Colonic mucosa (tissue), 4 donors: ENCODE data around the gene AGMAT. TPM values are rescaled to one million over a fixed set of nuclear protein-coding genes. Genes with fewer than 3 reads are reported as not detected.

Source experiments
- DNase-seq: peaks from one replicate; pipeline ENCODE4 v3.0.0-alpha.2; 2020
- H3K27ac ChIP-seq: fragments of 200-600 bp; one replicate; pipeline ENCODE4 v1.8.0; 2021
- H3K27me3 ChIP-seq: fragments of 200-600 bp; one replicate; pipeline ENCODE4 v1.8.0; 2021
- H3K36me3 ChIP-seq: fragments of 200-600 bp; one replicate; pipeline ENCODE4 v1.8.0; 2021
- H3K4me1 ChIP-seq: fragments of 200-600 bp; one replicate; pipeline ENCODE4 v1.8.0; 2021; ENCODE audit warnings: mild to moderate bottlenecking
- H3K4me3 ChIP-seq: fragments of 200-600 bp; one replicate; pipeline ENCODE4 v1.8.0; 2021
- H3K9ac ChIP-seq, 2 donors: one replicate each; pipeline ENCODE4 v1.7.0; 2013; ENCODE audit warnings: control low read depth in 2 of 2, low read depth in 2 of 2, low read length in 2 of 2
- H3K9me3 ChIP-seq: fragments of 200-600 bp; one replicate; pipeline ENCODE4 v1.8.0; 2021
- intact Hi-C: fragments of 100-400 bp; cut with DNase I; formaldehyde crosslinking; loops from one replicate; pipeline ENCODE4 v1.14.1; 2022
- total RNA-seq, 2 donors: library from RNA; stranded (reverse); fragmentation: NEBNext Ultra II Directional in 1 of 2; extraction: Animal tissue kit (Norgen Biotek cat#: 25700) in 1 of 2; gene quantifications; one replicate each; pipeline ENCODE4 v1.2.1, GENCODE V29; 2021
- TF ChIP-seq, protein P1 (sequence below): fragments of 200-600 bp; IDR thresholded peaks from one replicate; pipeline ENCODE4 v1.8.0; 2022; ENCODE audit warnings: antibody characterized with exemption, mild to moderate bottlenecking
- donor health status: healthy.
- donor health status: DM: no; HTN: no; CAD: no.
- donor health status: DM: no; HTN: no; CAD: no.

The AGMAT gene
- total RNA-seq, 2 donors from 2014 or later = 21.6 to 54.2 TPM

DNA sequence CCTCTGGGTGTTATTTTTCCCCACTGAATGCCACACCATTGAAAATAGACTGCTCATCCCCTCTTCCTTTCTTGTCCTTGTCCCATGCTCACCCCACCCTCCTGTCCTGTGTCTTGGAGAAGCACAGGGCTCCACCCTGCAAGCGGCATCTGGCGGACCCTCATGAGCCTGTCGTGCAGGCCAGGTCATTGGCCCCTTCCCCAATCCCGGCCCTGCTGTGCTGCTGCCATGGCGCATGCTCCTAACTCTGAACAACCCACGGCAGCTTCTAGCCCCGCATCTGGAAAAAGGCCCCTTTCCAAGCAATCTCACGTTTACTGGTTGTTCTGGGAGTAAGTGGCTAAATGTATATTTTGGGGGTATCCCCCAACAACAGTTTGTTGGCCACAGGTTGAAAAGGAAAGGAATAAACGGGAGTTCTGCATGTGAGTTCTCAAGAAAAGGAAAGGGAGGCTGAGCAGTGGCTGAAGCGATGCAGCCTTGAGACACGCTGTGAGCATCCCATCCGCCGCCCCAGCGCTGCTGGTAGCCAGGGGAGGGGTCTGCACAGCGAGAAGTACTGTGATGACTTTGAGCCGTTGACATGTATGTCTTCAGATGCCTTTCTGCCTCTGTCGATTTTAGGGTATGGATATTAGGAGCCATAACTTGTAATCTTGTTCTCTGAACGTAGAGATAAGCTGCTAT is 16.3 kb downstream of the AGMAT start:
- no peak overlapping the region for H3K9ac ChIP-seq
- no peak overlapping the region for H3K4me3 ChIP-seq
- H3K27ac ChIP-seq = no peak overlapping the region
- no peaks in the 10 kb centered on the region for H3K4me1 ChIP-seq
- TF ChIP-seq, protein P1, sequence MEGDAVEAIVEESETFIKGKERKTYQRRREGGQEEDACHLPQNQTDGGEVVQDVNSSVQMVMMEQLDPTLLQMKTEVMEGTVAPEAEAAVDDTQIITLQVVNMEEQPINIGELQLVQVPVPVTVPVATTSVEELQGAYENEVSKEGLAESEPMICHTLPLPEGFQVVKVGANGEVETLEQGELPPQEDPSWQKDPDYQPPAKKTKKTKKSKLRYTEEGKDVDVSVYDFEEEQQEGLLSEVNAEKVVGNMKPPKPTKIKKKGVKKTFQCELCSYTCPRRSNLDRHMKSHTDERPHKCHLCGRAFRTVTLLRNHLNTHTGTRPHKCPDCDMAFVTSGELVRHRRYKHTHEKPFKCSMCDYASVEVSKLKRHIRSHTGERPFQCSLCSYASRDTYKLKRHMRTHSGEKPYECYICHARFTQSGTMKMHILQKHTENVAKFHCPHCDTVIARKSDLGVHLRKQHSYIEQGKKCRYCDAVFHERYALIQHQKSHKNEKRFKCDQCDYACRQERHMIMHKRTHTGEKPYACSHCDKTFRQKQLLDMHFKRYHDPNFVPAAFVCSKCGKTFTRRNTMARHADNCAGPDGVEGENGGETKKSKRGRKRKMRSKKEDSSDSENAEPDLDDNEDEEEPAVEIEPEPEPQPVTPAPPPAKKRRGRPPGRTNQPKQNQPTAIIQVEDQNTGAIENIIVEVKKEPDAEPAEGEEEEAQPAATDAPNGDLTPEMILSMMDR = no peak
- peaks cover 22% of the 10 kb centered on the region for H3K36me3 ChIP-seq
- no peaks in the 10 kb centered on the region for H3K27me3 ChIP-seq
- intact Hi-C loops = no loop called here
- DNase-seq = no peak
- no peaks in the 10 kb centered on the region for H3K9me3 ChIP-seq

- H3K36me3 ChIP-seq = no peaks in the 10 kb centered on the region
- H3K4me1 ChIP-seq = peaks cover 5% of the 10 kb centered on the region
- H3K4me3 ChIP-seq = no peak overlapping the region
- DNase-seq = peak; percentile 57
- no peaks in the 10 kb centered on the region for H3K27me3 ChIP-seq
- no peak overlapping the region for H3K9ac ChIP-seq
- H3K27ac ChIP-seq = peak overlapping the region; percentile 58
- intact Hi-C loops = no loop called here
- H3K9me3 ChIP-seq = no peaks in the 10 kb centered on the region
- TF ChIP-seq, protein P1 = no peak
Observed at GRCh38 chr1:15559189-15559810, 25.6 kb downstream of the AGMAT start.

DNA sequence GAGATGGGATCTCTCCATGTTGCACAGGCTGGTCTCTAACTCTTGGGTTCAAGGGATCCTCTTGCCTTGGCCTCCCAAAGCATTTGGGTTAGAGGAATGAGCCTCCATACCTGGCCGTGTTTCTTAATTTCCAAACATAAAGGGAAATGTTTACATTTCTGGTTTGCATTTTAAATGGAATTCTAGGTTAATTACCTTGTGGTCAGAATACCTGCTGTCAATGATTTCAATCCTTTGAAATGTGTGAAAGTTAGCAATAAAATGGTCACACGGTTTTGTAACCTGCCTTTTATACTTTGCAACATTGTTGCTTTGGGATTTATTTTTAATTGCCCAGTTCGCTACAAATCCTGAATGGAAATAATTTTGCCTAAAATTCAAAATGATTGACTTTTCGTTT is 26.3 kb downstream of the AGMAT start:
- intact Hi-C loops = no loop called here
- DNase-seq = no peak
- H3K4me1 ChIP-seq = peaks cover 5% of the 10 kb centered on the region
- H3K27ac ChIP-seq = peak overlapping the region; percentile 58
- no peaks in the 10 kb centered on the region for H3K27me3 ChIP-seq
- H3K36me3 ChIP-seq = no peaks in the 10 kb centered on the region
- H3K9ac ChIP-seq = no peak overlapping the region
- TF ChIP-seq, protein P1 = no peak
- no peak overlapping the region for H3K4me3 ChIP-seq
- no peaks in the 10 kb centered on the region for H3K9me3 ChIP-seq

DNA sequence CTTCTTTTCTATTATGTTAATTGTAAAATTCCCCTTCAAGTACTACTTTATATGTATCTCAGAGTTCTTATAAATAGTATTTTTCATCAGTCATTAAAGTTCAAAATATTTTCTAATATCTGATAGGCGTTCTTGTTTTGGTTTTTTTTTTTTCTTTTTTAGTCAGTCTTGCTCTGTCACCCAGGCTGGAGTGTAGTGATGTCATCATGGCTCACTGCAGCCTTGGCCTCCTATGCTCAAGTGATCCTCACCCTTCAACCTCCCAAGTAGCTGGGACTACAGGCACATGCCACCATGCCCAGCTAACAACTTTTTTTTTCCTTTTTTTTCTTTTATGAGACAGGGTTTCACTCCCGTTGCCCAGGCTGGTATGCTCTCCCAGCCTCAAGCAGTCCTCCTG is 27.3 kb downstream of the AGMAT start:
- H3K9ac ChIP-seq = no peak overlapping the region
- no peaks in the 10 kb centered on the region for H3K9me3 ChIP-seq
- H3K27ac ChIP-seq = no peak overlapping the region
- TF ChIP-seq, protein P1 = no peak
- H3K4me1 ChIP-seq = peaks cover 5% of the 10 kb centered on the region
- DNase-seq = no peak
- H3K27me3 ChIP-seq = no peaks in the 10 kb centered on the region
- no peak overlapping the region for H3K4me3 ChIP-seq
- no peaks in the 10 kb centered on the region for H3K36me3 ChIP-seq
- intact Hi-C loops = no loop called here

DNA sequence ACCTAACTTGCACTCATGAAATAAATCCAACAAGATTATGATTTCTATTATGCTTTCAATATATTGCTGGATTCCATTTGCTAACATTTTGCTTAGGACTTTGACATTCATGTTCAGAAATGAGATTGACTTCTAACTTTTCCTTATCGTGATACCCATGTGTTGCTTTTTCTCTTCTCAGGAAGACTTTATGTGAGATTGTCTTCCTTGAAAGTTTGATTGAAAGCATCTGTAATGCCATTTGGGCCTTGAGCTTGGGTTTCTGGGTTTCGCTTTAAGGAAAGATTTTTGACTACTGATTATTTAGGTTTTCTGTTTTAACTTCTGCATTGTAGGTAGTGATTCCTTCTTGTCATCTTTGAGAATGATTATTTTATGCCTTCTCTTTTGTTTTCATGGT is 27.8 kb downstream of the AGMAT start:
- Histone ChIP-seq H3K4me3 (no peak overlapping the region), H3K4me1 (peaks cover 5% of the 10 kb centered on the region), H3K36me3 (no peaks in the 10 kb centered on the region), H3K27ac (no peak overlapping the region), H3K9me3 (no peaks in the 10 kb centered on the region), H3K9ac (no peak overlapping the region), H3K27me3 (no peaks in the 10 kb centered on the region)
- DNase-seq = no peak
- TF ChIP-seq, protein P1 = no peak
- intact Hi-C loops = no loop called here
